ENCODE results near the gene HK3.

DNA sequence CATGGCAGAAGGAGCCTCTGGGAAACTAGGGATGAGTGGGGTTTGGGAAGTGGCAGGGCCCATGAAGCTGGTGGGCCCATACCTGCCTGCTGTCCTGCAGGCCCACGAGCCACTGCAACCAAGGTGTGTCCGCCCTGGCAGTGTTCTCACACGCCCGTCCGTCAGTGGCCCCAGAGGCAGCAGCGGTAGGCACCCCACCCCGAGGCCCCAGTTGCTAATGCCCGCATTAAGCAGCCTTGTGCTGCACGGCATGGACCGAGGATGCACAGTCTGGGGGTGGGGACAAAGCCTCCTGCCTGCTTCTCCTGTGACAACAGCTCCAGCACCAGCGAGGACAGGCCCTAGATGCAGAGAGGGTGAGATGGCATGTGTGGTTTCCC is 41.3 kb downstream of the HK3 start:
- TF ChIP-seq RAD21 (conservative IDR thresholded peaks at IDR 0.05) (no peak), SMC3 (conservative IDR thresholded peaks at IDR 0.05; ENCODE audit: poor library complexity) (no peak), POLR2AphosphoS5 (IDR thresholded peaks at IDR 0.05) (no peak)

All from neural cell (in vitro differentiated cells).